GM18505 (cell line): Measurements from ENCODE around the gene KRT75.
"Not testable (repeated sequence)": the region's sequence is repeated elsewhere in the genome, so short reads cannot be mapped to it uniquely, and the experiment has no call there.

Experiments
- ATAC-seq: cut with Tn5 transposase; IDR thresholded peaks from one replicate; pipeline ENCODE4 v1.9.1; 2021; ENCODE audit not compliant: unreplicated experiment
- POLR2A ChIP-seq: IDR thresholded peaks from 4 replicates; pipeline ENCODE4 v1.6.1; 2011; ENCODE audit warnings: borderline replicate concordance; ENCODE audit not compliant: insufficient read depth, insufficient read length; ENCODE audit errors: extremely low read depth

The KRT75 gene

DNA sequence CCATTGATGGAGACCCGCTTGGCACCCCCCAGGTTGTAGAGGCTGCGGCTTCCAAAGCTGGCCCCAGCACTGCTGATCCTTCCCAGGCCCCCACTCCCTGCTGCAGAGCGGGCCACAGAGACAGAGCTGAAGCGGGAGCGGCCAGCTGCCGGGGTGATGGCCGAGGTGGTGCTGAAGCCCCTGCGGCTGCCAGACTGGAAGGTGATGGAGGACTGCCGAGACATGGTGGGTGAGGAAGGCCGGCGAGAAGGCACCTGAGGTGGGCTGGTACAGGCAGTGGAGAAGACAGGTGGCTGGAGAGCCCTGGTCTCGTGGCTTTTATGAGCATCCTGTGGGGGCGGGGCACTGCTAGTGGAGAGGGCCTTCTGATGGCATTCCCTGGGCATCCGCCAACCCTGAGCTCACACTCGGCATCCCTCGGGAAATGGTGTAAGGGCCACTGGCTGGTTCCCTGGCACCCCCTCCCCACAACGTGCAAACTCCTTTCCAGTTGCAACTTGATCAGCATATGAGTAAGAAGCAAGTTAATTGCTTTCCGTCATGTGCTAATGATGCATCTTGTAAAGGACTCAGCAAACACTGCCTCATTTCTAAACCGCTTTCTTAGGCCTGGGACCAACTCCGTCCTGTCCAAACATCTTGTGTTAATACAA, at the start of gene KRT75:
KRT75 (minus strand) TSS at position 291 of the 653 bp plus-strand sequence; CDS start at position 224, 67 bp downstream.
- no peak for TF ChIP-seq POLR2A
- no peak for ATAC-seq

DNA sequence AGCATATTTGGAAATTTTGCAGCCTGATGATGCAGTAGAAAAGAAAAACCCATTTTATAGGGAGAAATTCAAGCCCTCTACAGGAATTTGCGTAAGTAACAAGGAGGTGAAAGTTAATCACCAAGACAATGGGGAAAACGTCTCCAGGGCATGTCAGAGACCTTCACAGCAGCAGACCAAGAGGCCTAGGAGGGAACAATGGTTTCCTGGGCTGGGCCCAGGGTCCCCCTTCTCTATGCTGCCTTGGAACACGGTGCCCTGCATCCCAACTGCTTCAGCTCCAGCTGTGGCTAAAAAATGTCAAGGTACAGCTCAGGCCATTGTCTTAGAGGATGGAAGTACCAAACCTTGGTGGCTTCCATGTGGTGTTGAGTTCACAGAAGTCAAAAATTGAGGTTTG, 45.9 kb upstream of the KRT75 start:
- ATAC-seq = no peak
- no peak for TF ChIP-seq POLR2A

DNA sequence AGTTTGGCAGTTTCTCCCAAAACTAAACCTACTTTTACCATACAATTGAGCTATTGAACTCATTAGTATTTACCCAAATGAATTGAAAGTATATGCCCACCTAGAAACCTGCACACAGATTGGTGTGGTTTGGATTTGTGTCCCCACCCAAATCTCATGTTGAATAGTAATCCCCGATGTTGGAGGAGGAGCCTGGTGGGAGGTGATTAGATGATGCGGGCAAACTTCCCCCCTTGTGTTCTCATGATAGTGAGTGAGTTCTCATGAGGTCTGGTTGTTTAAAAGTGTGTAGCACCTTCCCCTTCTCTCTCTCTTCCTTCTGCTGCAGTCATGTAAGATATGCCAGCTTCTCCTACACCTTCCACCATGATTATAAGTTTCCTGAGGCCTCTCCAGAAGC, 43.5 kb upstream of the KRT75 start:
- ATAC-seq = no peak
- TF ChIP-seq POLR2A = no peak

DNA sequence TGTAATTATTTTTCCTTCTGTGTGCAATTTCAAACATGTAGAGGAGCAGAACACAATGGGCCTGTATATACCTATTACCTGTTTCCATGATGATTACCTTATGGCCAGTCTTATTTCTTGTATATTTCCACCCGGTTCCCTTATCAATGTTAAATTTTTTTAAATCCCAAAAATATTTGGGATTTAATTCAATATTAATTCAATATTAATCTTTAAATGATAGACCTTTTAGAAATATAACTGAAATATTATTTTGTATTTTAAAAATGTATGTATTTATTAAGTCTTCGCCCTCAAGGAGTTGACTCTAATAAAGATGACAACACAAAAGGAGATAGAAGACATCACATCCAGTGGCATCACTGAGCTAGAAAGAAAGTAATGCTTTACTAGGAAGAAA, 40.0 kb upstream of the KRT75 start:
- no peak for ATAC-seq
- TF ChIP-seq POLR2A = no peak

DNA sequence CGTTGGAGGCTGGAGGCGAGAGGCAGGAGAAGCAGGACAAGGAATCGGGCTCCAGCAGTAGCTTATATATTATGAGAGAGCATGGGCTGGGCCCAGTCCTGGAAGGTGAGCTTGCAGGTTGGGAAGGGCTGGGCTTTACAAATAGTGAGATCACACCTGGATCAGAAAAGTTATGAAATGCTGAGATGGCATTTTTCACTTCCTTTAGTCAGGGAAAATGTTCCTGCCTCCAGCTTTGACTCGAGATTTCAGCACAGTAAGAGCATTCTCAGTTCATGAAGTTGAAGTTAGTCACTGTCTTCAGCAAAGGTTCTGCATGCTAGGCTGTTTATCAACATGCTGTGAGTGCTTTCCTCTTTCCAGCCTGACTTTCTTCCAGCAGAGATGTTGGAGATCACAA, 39.6 kb upstream of the KRT75 start, which contains the start of gene KRT6C:
KRT6C (minus strand) TSS at position 38 of the 400 bp plus-strand sequence. CDS start 68 bp downstream, outside the sequence.
- TF ChIP-seq POLR2A = no peak
- no peak for ATAC-seq

DNA sequence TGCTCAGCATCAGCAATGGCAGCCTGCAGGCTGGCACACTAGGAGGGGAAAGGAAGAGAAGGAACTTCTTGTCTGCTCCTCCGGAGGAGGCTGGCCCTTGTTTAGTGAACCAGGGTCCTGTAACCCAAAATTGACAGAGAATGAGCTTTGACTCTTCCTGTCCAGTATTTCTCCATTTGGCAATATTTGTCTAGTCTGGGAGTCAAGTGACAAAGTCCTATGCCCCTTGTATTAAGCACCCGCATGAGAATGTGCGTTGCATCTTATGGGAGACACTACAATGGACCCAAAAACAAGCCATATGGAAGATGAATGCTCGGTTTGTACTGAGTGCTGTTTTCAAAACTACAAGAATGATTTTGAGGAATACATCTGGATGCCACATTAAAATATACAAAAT, 35.7 kb upstream of the KRT75 start:
- TF ChIP-seq POLR2A = no peak
- no peak for ATAC-seq

DNA sequence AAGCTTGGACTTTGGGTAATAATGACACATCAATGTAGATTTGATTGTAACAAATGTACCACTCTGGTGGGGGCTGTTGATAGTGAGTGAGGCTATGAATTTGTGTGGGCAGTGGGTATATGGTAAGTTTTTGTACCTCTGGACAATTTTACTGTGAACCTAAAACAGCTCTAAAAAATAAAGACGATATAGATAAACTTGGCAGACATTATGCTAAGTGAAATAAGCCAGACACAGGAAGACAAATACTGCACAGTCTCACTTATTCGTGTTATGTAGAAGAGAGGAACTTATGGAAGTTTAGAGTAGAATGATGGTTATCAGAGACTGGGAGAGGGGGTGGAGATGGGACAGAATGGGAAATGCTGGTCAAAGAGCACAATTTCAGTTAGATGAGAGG, 30.7 kb upstream of the KRT75 start:
- no peak for ATAC-seq
- no peak for TF ChIP-seq POLR2A

DNA sequence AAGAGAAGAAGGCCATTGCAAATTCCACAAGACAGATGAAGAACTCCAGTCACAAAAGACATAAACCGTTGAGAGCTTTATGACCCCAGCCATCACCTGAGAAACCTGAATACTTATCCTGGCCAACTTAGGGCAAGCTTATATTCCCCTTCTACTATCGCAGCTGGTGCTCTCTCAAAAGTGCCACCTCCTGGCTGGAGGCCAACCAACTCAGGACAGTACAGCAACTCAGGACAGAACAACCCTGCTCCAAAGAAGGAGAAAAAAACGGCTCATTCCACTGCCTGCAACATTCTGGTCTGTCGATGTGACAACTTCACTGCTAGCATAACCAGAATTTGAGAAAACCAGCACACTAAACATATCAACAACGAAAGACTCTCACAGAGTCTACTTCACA, 27.5 kb upstream of the KRT75 start:
- TF ChIP-seq POLR2A = no peak
- no peak for ATAC-seq

DNA sequence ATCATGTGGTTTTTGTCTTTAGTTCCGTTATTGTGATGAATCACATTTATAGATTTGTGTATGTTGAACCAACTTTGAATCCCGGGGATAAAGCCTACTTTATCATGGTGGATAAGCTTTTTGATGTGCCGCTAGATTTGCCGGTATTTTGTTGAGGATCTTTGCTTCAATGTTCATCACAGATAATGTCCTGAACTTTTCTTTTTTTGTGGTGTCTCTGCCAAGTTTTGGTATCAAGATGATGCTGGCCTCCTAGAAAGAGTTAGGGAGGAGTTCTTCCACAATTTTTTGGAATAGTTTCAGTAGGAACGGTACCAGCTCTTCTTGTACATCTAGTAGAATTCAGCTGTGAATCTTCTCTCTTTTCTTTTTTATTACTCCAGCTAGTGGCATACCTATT, 24.7 kb upstream of the KRT75 start:
- TF ChIP-seq POLR2A = no peak
- no peak for ATAC-seq

DNA sequence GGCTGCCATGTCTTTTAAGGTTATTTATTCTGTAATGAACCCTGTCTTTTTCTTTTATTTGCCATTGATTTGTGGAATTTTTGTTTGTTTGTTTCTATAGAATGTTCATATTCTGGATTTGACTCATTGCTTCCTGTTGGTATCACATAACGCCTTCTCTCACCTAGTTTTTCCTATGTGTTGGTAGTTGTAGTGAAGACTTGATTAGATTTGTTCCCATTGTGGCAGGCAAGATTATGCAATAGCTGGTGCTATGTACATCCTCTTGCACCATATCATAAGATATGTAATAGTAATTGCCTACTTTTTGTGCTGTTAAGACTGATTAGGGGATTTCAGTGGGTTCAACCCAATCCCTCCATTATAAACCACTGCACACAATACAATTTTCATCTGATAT, 21.6 kb upstream of the KRT75 start:
- no peak for ATAC-seq
- no peak for TF ChIP-seq POLR2A

DNA sequence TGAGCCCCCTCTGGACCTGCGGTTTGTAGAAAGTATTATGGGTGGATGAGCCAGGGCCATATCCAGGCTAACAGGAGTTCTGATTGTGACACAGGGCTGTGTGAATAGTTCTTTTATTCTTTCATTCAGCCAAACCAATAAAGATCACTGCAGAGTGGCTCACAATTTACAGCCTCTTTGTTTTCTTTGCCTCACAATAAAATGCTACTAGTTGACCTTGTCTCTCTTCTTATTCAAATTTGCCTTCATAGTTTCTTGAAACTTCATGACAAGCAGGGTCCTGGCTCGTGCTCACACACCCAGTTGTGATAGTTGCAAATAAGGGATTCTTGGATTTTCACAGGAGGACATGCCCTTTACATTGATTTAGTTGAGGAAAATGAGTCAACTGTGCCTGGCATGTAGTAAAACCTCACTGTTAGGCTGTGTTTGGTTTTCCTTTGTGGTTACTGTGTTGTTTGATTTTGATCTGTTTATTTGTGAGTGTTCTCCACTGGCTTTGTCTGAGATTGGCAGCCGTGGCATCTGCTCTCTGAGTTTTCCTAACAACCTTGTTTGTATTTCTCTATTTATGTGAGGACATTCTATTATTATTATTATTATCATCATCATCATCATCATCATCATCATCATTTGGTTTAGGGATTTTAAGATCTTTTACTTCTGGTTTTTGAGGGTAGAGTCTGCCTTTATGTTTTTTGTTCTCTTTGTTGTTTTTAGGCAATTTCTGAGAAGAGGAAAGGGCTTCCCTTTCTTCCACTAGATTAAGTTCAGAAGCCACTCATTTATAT, 20.4 kb upstream of the KRT75 start:
- no peak for ATAC-seq
- TF ChIP-seq POLR2A = no peak

DNA sequence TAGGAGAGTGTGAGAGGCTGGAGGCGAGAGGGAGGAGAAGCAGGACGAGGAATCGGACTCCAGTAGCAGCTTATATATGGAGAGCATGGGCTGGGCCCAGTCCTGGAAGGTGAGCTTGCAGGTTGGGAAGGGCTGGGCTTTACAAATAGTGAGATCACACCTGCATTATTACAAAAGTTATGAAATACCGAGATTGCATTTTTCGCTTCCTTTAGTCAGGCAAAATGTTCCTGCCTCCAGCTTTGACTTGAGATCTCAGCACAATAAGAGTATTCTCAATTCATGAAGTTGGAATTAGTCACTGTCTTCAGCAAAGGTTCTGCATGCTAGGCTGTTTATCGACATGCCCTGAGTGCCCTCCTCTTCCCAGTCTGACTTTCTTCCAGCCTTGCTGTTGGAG, 17.9 kb upstream of the KRT75 start, which contains the start of gene KRT6B:
KRT6B (minus strand) TSS at position 46 of the 400 bp plus-strand sequence. CDS start 68 bp downstream, outside the sequence.
- ATAC-seq = no peak
- TF ChIP-seq POLR2A = no peak

DNA sequence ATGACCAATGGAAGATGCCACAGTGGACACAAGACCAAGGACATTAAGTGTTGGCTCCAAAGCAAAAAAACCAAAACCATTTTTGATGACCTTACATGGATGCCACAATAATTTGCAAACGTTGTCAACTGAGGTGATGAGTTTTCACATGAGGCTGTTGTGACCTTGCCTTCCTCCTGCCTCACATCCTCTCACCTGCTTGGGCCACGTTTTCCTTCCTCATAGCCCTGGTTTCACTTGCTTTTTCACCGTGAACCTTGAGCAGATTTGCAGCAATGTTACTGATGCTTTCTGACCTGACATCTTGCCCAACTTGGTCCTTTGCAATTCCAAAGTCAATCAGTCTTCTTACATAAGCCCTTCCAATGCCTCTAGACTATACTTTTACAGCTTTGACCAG, 14.1 kb upstream of the KRT75 start:
- no peak for TF ChIP-seq POLR2A
- ATAC-seq = no peak

DNA sequence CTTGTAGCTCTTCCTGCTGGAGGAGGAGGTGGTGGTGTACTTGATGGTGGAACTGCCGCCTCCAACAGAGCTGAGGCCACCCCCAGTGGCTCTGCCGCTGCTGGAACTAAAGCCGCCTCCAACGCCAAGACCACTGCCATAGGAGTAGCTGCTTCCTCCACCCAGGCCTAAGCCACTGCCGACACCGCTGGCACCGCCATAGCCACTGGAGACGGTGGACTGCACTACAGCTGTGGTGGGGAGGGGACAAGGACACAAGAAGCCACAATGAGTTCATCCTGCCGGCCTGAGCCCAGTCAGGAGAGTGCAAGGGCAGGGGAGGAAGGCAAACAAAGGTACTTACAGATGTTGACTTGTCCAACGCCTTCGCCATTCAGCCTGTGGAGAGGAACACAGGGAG, 13.0 kb upstream of the KRT75 start:
- not testable (repeated sequence) for ATAC-seq
